Stomach (tissue), 9 donors: ENCODE measurements around the gene C9orf40. TPM values are rescaled to one million over a fixed set of nuclear protein-coding genes. Genes with fewer than 3 reads are reported as not detected.

Source experiments
- DNase-seq, 2 donors: peaks; one replicate each; pipeline versions ENCODE4 v3.0.0 to v3.0.0-alpha.2; 2013 to 2019
- H3K27ac ChIP-seq, 5 donors: fragments of 200-600 bp in 4 of 5; sonication (generic) in 4 of 5; one replicate each; pipeline ENCODE4 v1.5.1; 2013 to 2019; ENCODE audit warnings: mild to moderate bottlenecking in 1 of 5, moderate library complexity in 1 of 5
- H3K27me3 ChIP-seq, 3 donors: fragments of 200-600 bp; sonication (generic); one replicate each; pipeline ENCODE4 v1.5.1; 2017 to 2019; ENCODE audit warnings: mixed run types in 1 of 3
- H3K36me3 ChIP-seq, 4 donors: fragments of 200-600 bp; sonication (generic); 1 replicate in 3 of 4; 2 replicates in 1 of 4; pipeline ENCODE4 v1.5.1; 2016 to 2019
- H3K4me1 ChIP-seq, 4 donors: fragments of 200-600 bp; sonication (generic); one replicate each; pipeline ENCODE4 v1.5.1; 2016 to 2019
- H3K4me3 ChIP-seq, 4 donors: fragments of 200-600 bp; sonication (generic) in 3 of 4; one replicate each; pipeline ENCODE4 v1.5.1; 2016 to 2019; ENCODE audit warnings: mild to moderate bottlenecking in 1 of 4
- H3K9me3 ChIP-seq, 4 donors: fragments of 200-600 bp; sonication (generic); one replicate each; pipeline ENCODE4 v1.5.1; 2016 to 2019
- CTCF ChIP-seq, 7 experiments: fragments of 450-650 bp in 4 of 7; fragments of 200-600 bp in 3 of 7; sonication (generic) in 3 of 7; IDR thresholded peaks; one replicate each; pipeline ENCODE4 v1.5.1; 2016 to 2019; ENCODE audit warnings: antibody characterized with exemption in 7 of 7, control low read depth in 2 of 7, mild to moderate bottlenecking in 1 of 7
- EP300 ChIP-seq: sonication (generic); formaldehyde crosslinking; IDR thresholded peaks from one replicate; pipeline ENCODE4 v1.6.1; 2017; ENCODE audit warnings: antibody characterized with exemption
- POLR2A ChIP-seq, 4 donors: fragments of 450-650 bp; IDR thresholded peaks; one replicate each; pipeline ENCODE4 v1.6.1; 2016; ENCODE audit warnings: antibody characterized with exemption in 4 of 4, control low read depth in 2 of 4, mild to moderate bottlenecking in 1 of 4, moderate library complexity in 1 of 4
- POLR2AphosphoS5 ChIP-seq, 3 donors: sonication (generic); formaldehyde crosslinking; IDR thresholded peaks; one replicate each; pipeline ENCODE4 v1.6.1; 2016; ENCODE audit warnings: antibody characterized with exemption in 3 of 3
- WGBS, 5 donors: extraction: QIAGEN DNeasy Blood & Tissue Kit in 3 of 5; methylation state at CpG; one replicate each; pipeline versions ENCODE4 v1.1.5 to v1.1.7; 2013 to 2018; 5-methylcytosine and 5-hydroxymethylcytosine counted together
- intact Hi-C: fragments of 100-400 bp; cut with DNase I; formaldehyde crosslinking; loops from one replicate; pipeline ENCODE4 v1.15.1; 2023; ENCODE audit warnings: low total_unique reads
- polyA plus RNA-seq, 3 donors: library from polyadenylated mRNA; stranded (reverse); fragments of 200-250 nt; gene quantifications; one replicate each; pipeline ENCODE4 v1.2.3, GENCODE V29; 2013
- total RNA-seq, 5 donors: library from RNA; depleted of rRNA; stranded (reverse); fragments of >200 nt; gene quantifications; one replicate each; pipeline versions ENCODE4 v1.1.0 to v1.2.3, GENCODE V29; 2014 to 2016
- donor health status: healthy with polysubstance abuse.
- donor health status: Bipolar disorder and iron deficiency.
- donor health status: healthy.

Gene C9orf40
- total and polyA plus RNA-seq, 8 donors, result 1.4 to 3.3 (median 2.2) TPM; not detected in 3

- no peak for DNase-seq
- no peak overlapping the region for H3K27ac ChIP-seq
- no peak for TF ChIP-seq EP300
- no peak for TF ChIP-seq POLR2AphosphoS5 (IDR thresholded peaks at IDR 0.05)
- 77 to 79% (median 79%) methylated on average over 3 of the region's 3 CpGs for WGBS, 5 donors
- intact Hi-C loops, result no loop called here
- no peaks in the 10 kb centered on the region for H3K4me1 ChIP-seq
- no peaks in the 10 kb centered on the region for H3K27me3 ChIP-seq
- no peaks in the 10 kb centered on the region for H3K36me3 ChIP-seq
- no peak overlapping the region for H3K4me3 ChIP-seq
- H3K9me3 ChIP-seq, result no peaks in the 10 kb centered on the region
Observed at GRCh38 chr9:74920944-74921626, 31.6 kb downstream of the C9orf40 start.

GRCh38 chr9:74910036-74910435 is 42.7 kb downstream of the C9orf40 start:
- Histone ChIP-seq H3K27me3 (peaks cover 0 to 9% (median 0%) of the 10 kb centered on the region in 3 donors), H3K27ac (no peak overlapping the region), H3K4me3 (no peak overlapping the region), H3K4me1 (no peaks in the 10 kb centered on the region), H3K9me3 (peaks cover 0 to 15% (median 8%) of the 10 kb centered on the region in 4 donors), H3K36me3 (no peaks in the 10 kb centered on the region)
- no peak for TF ChIP-seq CTCF (IDR thresholded peaks at IDR 0.05)
- TF ChIP-seq EP300, result no peak
- no peak for TF ChIP-seq POLR2A (IDR thresholded peaks at IDR 0.05)
- no peak for TF ChIP-seq POLR2AphosphoS5 (IDR thresholded peaks at IDR 0.05)
- no peak for DNase-seq
- intact Hi-C loops, result no loop called here
- 87 to 100% (median 94%) methylated on average over 2 of the region's 2 CpGs for WGBS, 5 donors

- Histone ChIP-seq H3K4me3 (no peak overlapping the region), H3K27me3 (peaks cover 0 to 9% (median 0%) of the 10 kb centered on the region in 3 donors), H3K4me1 (no peaks in the 10 kb centered on the region), H3K9me3 (peaks cover 0 to 15% (median 8%) of the 10 kb centered on the region in 4 donors), H3K36me3 (no peaks in the 10 kb centered on the region), H3K27ac (no peak overlapping the region)
- intact Hi-C loops, result no loop called here
- WGBS, 5 donors, result 63 to 83% (median 72%) methylated on average over 4 of the region's 4 CpGs
- no peak for DNase-seq
- TF ChIP-seq POLR2A (IDR thresholded peaks at IDR 0.05), result no peak
- TF ChIP-seq CTCF (IDR thresholded peaks at IDR 0.05), result no peak
- TF ChIP-seq POLR2AphosphoS5 (IDR thresholded peaks at IDR 0.05), result no peak
- TF ChIP-seq EP300, result no peak
Observed at GRCh38 chr9:74908665-74909064, 44.0 kb downstream of the C9orf40 start.

- WGBS, 5 donors, result 73 to 79% (median 77%) methylated on average over 3 of the region's 3 CpGs
- Histone ChIP-seq H3K27me3 (peaks cover 0 to 9% (median 0%) of the 10 kb centered on the region in 3 donors), H3K4me1 (no peaks in the 10 kb centered on the region), H3K27ac (no peak overlapping the region), H3K36me3 (no peaks in the 10 kb centered on the region), H3K9me3 (peaks cover 0 to 8% (median 3%) of the 10 kb centered on the region in 4 donors), H3K4me3 (no peak overlapping the region)
- intact Hi-C loops, result no loop called here
- DNase-seq, result no peak
- no peak for TF ChIP-seq POLR2A (IDR thresholded peaks at IDR 0.05)
Observed at GRCh38 chr9:74907085-74907484, 45.6 kb downstream of the C9orf40 start.

GRCh38 chr9:74901001-74901400 is 51.7 kb downstream of the C9orf40 start:
- Histone ChIP-seq H3K4me1 (no peaks in the 10 kb centered on the region), H3K27me3 (peaks cover 0 to 5% (median 0%) of the 10 kb centered on the region in 3 donors), H3K9me3 (no peaks in the 10 kb centered on the region), H3K36me3 (no peaks in the 10 kb centered on the region), H3K4me3 (no peak overlapping the region), H3K27ac (no peak overlapping the region)
- intact Hi-C loops, result no loop called here
- TF ChIP-seq EP300, result no peak
- TF ChIP-seq POLR2A (IDR thresholded peaks at IDR 0.05), result no peak
- no peak for TF ChIP-seq POLR2AphosphoS5 (IDR thresholded peaks at IDR 0.05)
- TF ChIP-seq CTCF (IDR thresholded peaks at IDR 0.05), result no peak
- no peak for DNase-seq

Other genes starting within 250 kb of the C9orf40 start
- 10 to 100 TPM in 2 of 5 donors, 1 to 10 TPM in 2, not detected in 1; 1.1 to 18.8 (median 7.9) TPM for gene TRPM6, start 65.0 kb downstream of the C9orf40 start, total RNA-seq
- under 1 TPM in 2 of 3 donors, not detected in 1; under 0.01 to 0.28 TPM for gene TRPM6, start 65.0 kb downstream of the C9orf40 start, polyA plus RNA-seq
- 10 to 100 TPM in 3 of 5 donors, 1 to 10 TPM in 2; 1.8 to 29.4 (median 11.4) TPM for gene CARNMT1, start 75.4 kb upstream of the C9orf40 start, total RNA-seq
- gene CARNMT1, start 75.4 kb upstream of the C9orf40 start, polyA plus RNA-seq, result 1 to 10 TPM; 4.6 to 6.9 (median 6.0) TPM
- gene NMRK1, start 135.2 kb upstream of the C9orf40 start, total RNA-seq, result 10 to 100 TPM in 4 of 5 donors, 1 to 10 TPM in 1; 1.2 to 22.2 (median 12.3) TPM
- 10 to 100 TPM; 44.8 to 73.3 (median 53.0) TPM for gene NMRK1, start 135.2 kb upstream of the C9orf40 start, polyA plus RNA-seq
- gene OSTF1, start 135.6 kb upstream of the C9orf40 start, total RNA-seq, result 10 to 100 TPM in 2 of 5 donors, 1 to 10 TPM in 2, not detected in 1; 2.2 to 79.4 (median 24.1) TPM
- gene OSTF1, start 135.6 kb upstream of the C9orf40 start, polyA plus RNA-seq, result 10 to 100 TPM; 40.0 to 52.7 (median 48.7) TPM